Stimulated activated CD4-positive, alpha-beta T cell treated with anti-CD3 and anti-CD28 coated beads, Interleukin-15, amount 100 ng/mL, for 48 hours (primary cell): ENCODE results near the gene APBB2.
"Not testable (repeated sequence)": the region's sequence is repeated elsewhere in the genome, so short reads cannot be mapped to it uniquely, and the experiment has no call there.

Experiments
- DNase-seq, 2 donors: peaks; one replicate each; pipeline ENCODE4 v3.0.0-alpha.2; 2020; ENCODE audit warnings: low read depth in 2 of 2

Gene APBB2

DNA sequence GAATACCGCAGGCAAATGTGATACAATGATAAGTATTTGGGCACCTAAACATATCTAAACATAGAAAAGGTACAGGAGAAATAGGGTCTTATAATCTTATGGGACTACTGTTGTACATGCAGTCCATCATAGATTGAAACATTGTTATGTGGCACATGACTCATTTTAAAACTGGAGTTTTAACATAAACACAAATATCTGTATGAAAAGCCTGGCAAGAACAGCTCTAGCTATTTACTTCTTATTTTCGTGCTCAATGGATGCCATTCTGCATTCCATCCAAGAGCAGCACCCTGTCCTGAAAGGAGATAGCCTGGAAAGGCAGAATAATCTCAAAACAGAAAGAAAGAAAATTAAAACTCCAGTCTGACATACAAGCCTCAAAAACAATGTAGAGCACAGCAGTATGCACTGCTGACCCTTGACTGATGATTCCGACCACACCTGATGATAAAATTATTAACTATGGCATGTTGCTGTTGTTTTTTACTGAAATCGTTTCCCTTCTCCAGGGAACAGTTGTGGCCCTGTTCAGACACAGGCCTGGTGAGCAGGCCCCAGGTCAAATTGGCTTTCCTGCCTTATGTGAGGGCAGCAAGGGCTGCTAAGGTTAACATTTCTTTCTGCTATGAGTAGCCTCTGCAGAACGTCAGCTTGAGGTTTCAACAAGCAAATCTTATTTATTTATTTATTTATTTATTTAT lies 152.7 kb downstream of the APBB2 start:
- no peak for DNase-seq

DNA sequence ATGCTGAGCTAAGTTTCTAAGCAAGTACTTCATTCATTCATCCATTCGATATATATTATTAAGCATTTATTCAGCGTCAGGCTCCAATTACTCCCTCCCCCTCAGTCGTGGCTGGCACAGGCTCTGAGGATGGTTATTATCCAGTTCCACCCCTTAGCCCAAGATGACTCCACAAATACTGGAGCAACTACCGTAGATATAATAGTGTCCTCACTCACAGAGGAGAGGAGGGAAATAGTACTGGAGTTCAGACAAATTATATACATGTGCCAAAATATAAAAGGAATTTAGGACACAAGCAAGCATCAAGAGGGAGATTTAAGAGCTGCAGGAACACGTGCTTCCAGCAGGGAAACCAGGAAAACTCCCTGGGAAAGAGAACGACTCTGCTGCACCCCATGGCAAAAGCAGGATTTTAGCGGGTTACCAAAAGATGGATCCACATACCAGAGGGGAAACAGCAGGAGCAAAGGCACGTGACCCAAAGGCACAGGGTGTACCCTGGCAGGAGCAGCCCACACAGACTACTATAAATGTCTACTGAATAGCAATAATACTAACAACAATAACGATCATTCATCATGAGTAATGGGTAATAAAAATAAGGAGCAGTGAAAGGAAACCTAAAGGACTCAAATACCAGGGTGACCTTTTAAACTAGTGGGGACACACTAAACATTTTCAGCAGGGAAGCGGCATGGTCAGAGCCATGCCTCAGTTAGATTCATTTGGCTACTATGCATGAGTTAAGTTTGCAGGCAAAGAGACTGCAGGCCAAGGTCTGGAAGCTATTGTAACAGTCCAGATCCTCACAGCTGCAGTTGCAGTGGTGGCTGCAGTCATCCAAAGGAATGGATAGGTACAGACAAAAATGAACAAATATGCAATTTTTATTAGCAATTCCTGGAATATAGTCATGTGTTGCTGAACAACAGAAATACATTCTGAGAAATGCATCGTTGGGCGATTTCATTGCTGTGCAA lies 153.7 kb downstream of the APBB2 start:
- no peak for DNase-seq

DNA sequence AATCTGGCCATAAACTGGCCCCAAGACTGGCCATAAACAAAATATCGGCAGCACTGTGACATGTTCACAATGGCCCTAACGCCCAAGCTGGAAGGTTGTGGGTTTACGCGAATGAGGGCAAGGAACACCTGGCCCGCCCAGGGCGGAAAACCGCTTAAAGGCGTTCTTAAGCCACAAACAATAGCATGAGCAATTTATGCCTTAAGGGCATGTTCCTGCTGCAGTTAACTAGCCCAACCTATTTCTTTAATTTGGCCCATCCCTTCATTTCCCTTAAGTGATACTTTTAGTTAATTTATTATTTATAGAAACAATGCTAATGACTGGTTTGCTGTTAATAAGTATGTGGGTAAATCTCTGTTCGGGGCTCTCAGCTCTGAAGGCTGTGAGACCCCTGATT lies 154.9 kb downstream of the APBB2 start:
- DNase-seq, result not testable (repeated sequence)

DNA sequence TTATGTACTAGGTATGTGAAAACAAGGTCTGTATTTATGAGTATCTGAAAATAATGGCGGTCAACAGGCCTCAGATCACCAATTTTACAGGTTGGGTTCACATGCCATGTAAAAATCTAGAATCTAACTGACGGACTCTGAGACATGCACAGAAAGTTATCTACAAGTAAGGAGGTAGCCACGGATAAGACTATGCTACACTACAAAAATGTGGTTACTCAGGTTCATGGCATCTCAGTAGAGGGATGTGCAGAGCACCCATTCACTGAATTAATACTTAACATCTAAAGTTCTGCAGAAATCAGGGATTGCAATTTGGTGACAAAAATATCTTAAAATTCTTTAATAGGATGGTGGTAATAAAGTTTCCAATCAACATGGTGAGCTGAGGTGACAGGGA lies 155.9 kb downstream of the APBB2 start:
- DNase-seq, result no peak

DNA sequence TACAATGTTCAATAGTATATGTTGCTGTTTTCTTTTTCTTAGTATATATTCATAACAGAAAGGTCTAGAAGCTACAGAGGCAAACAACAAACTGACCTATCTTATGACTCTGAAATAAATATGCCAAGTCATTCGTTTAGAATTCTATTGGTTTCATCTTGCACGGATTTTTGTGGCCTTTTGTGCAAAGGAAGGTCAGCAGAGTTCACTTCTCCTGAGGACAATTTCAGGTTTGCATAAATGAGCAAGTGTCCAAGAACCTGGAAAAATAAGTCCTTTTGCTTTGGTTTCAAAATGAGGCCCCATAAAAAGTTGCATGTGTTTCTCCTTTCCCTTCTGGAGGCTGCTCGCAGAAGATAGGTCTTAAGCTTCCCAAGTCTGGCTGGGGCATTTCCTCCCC lies 156.9 kb downstream of the APBB2 start:
- DNase-seq, result no peak

DNA sequence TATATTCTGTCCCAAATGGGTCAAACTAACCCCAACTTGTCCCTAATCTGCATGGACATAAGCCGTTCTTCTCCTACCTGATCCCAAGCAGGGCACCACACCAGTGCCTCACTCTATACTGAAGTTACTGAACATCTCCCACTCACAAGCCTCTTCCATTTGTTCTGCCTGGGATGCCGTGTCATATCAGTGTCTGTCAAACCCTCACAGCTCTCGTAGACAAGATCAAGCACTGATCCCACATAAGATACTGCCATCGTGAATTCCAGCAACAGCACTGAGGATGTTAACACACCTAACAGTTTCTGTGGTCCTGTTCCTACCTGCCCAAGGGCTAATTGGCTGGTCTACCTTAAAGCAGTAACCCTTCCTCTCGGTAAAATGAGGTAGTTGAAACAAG lies 162.1 kb downstream of the APBB2 start:
- no peak for DNase-seq

DNA sequence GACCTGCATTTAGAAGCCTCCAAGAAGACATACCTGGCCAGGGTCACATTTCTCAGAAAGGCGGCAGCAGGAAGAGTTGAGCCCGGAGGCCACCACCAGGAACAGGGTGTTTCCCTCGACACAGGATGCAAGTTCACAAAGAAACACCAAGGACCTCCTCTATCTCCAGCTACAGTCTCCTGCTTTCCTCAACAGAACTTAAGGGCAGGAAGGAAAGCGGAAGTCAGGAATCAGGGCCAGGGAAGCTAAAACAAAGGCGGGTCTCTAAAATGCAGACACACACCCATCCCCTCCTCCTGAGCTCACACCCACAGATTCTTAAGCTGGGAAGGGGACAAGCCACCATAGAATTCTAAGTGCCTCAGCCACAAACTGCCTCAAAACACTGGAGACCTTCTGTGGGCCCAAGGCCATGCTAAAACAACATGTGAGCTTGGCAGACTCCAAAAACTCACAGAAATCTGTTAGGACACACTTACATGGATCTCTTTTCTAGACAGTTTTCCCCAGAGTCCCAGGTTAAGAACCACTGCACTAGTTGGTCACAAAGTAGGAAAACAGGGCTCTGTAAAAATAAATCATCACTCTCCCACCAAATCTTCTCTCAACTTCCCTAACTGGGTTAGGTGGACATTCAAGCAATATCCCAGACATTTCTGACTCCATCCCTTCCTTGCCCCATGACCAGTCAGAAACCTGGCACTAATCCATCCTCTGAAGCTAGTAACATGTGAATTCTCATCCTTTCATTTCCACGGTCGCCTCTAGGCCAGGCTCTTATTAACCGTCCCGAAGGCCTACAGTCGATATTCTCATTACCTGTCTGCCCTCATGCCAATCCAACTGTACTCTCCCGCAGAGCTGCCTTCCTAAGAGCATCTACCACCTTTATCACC lies 163.2 kb downstream of the APBB2 start:
- DNase-seq, result no peak

DNA sequence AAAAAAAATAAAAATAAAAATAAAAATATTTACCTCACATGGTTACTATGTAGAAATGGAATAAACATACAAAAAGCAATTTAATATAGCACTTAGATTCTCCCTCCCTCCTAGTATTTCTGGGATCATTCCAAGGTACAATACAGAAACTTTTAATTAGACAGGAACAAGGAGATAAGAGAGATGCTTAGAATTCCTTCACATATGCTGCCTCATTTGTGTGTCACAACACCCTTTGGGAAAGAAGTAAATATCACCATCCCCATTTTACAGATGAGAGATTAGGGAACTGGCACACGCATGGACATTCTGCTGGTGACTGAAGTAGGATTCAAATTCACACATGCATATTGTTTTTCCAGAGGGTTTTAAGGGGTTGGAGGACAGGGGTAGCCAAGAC lies 164.2 kb downstream of the APBB2 start:
- DNase-seq, result no peak

DNA sequence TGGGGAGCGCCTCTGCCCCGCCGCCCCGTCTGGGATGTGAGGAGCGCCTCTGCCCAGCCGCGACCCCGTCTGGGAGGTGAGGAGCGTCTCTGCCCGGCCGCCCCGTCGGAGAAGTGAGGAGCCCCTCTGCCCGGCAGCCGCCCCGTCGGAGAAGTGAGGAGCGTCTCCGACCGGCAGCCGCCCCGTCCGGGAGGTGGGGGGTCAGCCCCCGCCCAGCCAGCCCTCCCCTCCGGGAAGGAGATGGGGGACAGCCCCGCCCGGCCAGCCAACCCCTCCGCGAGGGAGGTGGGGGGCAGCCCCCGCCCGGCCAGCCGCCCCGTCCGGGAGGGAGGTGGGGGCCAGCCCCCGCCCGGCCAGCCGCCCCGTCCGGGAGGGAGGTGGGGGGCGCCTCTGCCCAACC lies 165.2 kb downstream of the APBB2 start:
- not testable (repeated sequence) for DNase-seq

DNA sequence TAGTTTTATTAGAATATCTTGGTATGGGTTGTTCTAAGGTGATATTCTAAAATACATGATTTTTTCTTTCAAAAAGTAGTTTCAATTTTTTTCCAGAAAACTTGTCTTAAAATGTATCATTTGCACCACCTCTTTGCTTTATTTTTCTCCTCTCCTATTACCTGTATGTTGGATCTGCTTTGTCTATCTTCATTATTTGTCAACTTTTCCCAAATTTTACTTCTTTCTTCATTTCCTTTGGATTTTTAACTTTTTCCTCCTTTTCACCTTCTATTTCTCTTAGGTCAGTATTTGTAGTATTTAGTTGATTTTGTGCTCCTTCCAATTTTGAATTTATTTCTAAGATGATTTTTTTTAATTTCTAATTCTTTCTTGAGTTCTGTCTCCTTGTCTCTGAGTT lies 169.6 kb downstream of the APBB2 start:
- DNase-seq, result no peak

DNA sequence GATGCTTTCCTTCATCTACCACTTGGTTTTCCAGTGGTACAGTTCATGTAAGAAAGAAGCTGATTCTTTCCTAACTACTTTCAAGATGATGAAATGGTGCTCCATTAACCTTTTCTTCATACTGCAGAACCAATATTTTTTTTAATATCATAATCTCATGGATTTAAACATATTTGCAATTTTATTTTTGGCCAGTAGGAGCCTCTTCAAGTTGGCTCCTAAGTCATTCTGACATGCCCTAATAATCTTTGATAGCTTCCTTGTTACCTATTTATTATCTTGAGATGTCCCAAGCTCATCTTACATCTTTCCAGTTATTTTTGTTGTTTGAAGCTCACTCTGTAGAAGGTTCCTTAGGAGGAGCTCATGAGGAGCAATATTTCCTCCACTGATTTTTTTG lies 170.2 kb downstream of the APBB2 start:
- no peak for DNase-seq

DNA sequence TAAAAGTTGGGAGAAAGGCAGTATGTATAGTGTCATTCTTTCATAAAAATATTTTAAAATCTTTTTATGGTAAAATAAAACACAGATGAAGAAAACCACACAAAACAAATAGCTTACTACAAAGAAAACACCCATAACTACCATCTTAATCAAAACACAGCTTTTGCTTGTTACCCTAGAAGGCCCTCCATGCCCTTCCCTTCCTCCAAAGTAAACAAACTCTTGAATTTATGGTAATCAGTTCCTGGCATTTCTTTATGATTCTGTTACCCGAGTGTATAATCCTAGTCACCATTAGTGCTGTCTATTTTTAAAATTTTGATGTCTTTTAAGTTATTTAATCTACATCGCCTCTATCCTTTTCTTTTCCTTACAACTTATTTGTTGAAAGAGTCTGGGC lies 170.9 kb downstream of the APBB2 start:
- DNase-seq, result no peak

DNA sequence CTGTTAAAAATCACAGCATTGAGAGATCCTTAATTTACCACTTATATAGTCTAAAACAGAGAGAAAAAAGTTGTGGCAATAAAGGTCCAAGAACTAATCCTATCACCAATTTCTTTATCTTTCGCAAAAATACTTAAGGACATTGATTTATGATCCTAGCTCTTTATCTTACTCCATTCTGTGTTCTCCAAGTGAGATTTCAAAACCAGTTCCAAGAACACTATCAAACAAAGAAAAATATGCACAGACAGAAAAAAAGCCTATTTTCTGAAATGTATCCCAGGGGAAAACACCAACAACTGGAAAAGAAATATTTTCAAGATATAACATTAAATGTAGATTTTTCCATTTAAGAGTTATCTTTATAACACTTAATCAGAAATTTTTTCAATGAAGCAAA lies 172.8 kb downstream of the APBB2 start:
- DNase-seq, result no peak

DNA sequence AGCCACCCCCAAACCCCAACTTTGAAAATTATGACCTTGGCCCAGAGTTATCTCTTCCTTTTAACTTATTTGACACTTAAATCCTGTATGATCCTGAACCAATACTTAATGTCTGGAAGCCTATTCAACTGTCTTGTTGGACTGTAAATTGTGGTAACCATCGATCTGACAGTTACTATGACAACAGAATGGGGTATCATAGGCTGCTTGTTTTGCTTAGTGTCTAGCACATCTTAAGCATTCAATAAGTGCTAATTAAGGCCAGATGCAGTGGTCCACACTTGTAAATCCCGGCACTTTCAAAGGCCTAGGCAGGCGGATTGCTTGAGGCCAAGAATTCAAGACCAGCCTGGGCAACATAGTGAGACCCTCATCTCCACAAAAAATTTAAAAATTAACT lies 175.0 kb downstream of the APBB2 start:
- no peak for DNase-seq

DNA sequence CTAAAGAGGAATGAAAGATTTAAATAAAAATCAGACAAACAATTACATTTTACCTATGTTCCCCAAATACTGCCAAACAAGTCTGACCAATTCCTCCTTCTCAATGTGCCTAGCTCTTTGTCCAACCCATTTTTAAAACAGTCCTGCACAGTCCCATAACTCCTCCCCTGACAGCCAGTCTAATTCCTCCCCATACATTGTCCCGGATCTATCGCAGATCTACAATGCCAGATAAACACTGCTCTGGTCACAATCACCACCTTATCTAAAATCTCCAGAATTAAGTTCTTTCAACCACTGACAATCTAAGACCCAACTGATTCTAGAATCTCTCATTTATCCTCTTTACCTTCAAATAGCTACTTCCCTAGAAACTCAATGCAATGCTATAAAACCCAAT lies 176.0 kb downstream of the APBB2 start:
- DNase-seq, result no peak

DNA sequence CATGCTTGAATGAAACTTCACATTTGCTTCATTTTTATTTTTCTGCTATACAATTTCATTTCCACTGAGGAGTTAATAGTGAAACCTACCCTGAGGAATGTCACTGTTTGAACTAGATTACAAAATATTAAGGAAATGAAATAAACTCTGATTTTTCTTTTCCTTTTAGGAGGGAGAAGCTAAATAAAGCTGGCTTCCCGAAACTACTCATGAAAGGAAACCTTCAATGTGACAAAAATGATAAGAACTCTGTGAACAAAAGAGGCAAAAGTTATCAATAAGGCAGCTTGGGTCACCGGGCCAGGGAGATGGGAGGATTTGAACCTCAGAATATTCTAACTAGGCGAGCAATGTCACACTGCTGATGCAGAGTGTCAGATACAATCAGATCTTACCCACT lies 185.2 kb downstream of the APBB2 start:
- no peak for DNase-seq

DNA sequence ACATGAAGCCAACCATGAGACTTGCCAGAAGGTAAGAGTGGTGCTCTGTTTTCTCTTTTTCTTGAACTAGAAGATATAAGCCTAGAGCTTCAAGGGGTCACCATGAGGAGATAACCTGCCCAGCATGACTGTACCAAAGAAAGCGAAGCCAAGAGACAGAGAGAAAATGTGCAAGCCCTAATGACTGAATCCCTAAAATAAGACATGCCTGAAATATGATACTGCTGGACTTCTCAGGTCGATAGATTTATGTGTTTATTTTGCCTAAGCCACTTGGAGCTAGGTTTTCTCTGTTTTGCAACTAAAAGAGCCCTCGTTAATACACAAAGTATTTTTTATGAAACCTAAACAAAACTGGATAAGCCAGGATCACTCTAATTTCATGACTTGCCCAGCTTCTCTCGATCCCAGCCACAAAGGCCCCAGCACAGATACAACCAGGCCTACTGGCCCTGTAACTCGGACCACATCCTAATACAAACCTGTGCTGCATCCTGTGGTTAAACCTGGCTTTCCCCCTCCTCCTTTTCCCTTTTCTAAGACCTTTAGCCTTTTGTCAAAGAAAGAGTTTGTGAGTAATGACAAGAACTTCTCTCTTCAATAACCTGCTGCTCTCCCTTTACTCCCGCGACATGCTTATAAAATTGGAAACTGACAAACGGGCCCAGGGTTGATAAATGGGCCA lies 185.8 kb downstream of the APBB2 start:
- no peak for DNase-seq

DNA sequence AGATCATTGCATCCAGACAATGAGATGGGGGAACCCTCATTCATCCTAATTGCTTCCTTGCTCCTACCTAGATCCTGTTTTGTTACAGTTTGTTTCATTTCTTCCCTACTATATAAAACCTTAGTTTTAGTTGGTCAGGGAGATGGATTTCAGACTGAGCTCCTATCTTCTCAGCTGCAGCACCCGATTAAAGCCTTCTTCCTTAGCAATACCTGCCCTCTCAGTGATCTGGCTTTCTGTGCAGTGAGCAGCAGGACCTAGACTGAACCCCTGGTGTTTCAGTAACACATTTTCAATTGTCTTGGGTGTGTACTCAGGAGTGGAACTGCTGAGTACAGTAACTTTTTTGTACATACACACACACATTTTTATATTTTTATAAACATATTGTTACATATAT lies 187.4 kb downstream of the APBB2 start:
- DNase-seq, result no peak

DNA sequence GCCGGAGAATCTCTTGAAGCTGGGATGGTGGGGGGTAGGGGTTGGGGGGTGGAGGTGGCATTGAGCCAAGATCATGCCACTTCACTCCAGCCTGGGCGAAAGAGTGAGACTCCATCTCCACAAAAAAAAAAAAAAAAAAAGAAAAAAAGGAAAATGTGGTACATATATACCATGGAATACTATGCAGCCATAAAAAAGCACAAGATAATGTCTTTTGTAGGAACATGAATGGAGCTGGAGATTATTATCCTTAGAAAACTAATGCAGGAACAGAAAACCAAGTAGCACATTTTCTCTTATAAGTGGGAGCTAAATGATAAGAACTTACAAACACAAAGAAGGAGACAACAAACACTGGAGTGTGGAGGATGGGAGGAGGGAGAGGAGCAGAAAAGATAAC lies 188.5 kb downstream of the APBB2 start:
- DNase-seq, result no peak

DNA sequence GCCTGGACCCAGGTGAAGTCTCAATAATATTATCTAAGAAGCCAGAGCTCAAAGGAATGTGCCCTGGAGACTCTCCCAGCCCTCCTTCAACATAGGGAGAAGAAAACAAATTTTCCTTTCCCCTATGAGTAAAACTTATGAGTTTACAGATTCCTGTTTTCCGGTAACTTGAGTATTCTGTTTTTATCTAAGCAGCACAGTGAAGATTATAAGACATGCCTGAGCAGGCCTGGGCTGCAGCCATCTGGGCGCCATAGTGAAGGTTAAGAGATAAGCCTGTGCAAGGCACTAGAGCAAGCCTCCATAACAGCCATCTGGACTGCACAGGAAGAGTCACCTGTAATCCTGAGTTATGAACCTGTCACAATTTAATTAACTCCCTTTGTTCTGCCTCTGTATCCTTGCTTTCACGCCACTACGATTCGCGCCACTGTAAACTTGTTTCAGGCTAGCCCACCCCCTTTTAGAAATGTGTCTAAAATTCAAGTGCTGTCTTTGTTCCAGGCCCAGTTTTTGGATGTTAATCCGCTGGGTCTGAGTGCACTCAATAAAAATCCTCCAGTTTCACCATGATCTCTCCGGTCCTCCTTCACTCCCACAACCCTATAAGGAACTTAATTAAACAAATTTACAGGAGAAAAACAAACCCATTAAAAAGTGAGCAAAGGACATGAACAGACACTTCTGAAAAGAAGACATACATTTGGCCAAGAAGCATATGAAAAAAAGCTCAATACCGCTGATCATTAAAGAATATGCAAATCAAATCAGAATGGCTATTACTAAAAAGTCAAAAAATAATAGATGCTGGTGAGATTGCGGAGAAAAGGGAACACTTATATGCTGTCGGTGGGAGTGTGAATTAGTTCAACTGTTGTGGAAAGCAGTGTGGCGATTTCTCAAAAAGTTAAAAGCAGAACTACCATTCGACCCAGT lies 189.5 kb downstream of the APBB2 start:
- DNase-seq, result no peak
